Tibial nerve (tissue), 3 donors: ENCODE data around the gene NAA38.
A peak's percentile ranks its signal among the peaks of the same experiment; 100 is the strongest.

Experiments used
- CTCF ChIP-seq, 5 experiments: fragments of 200-600 bp in 3 of 5; fragments of 450-650 bp in 2 of 5; sonication (generic) in 3 of 5; IDR thresholded peaks; one replicate each; pipeline ENCODE4 v1.5.1; 2016 to 2019; ENCODE audit warnings: antibody characterized with exemption in 5 of 5, mild to moderate bottlenecking in 3 of 5, moderate library complexity in 2 of 5
- POLR2A ChIP-seq, 2 donors: fragments of 450-650 bp; IDR thresholded peaks; one replicate each; pipeline ENCODE4 v1.6.1; 2017; ENCODE audit warnings: antibody characterized with exemption in 2 of 2, mild to moderate bottlenecking in 2 of 2, moderate library complexity in 2 of 2

- TF ChIP-seq CTCF (IDR thresholded peaks at IDR 0.05) (peak in 2 of 5 experiments; percentile 25 to 40), POLR2A (IDR thresholded peaks at IDR 0.05) (peak; percentile 70 to 87)
Measured at GRCh38 chr17:7844292-7845154, 12.8 kb downstream of the NAA38 start.
